ENCODE data around the gene INSM1.

INSM1 gene

DNA sequence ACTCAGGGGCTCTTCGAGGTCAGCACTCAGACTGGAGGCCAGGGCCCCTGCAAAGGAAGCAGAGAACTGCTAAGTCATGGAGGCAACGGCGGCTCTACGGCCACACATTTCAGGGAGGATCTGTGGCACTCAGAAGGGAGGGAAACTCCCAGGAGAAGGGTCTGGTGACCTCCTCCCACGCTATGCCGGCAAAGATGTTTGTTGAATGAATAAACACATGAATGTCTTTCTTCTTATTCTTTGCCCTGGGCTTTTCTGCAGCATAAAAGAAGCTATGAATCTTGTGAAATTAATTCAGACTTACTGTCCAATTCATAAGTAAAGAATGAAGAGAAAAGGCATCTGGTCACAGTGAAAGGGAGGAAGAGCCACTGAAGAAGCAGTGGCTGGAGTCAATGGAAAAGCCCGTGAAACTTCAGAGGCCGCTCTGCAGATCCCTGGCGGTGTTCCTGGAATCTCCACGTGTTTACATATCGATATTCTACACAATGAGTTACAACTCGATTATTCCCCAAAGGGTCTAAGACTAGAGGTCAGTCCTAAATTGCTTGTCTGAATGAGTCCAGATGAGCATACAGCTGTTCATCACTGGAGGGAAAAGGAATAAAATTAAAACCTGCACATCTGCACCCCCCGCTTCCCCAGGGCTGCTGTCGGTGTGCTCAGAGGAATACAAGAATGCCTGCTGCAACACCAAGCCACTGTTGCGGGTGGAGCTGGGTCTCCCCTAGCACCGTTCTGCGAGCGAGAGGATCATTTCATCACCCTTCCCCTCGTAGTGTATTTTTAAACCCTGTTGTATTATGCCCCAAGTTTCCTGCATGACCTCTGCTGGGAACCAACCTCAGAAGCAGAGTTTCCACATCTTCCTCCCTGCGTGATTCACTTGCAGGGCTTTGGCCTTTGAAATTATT, 25.6 kb downstream of the INSM1 start:
- no peak for DNase-seq (ENCODE audit: low read depth in 1 of 2, low spot score in 1 of 2)

DNA sequence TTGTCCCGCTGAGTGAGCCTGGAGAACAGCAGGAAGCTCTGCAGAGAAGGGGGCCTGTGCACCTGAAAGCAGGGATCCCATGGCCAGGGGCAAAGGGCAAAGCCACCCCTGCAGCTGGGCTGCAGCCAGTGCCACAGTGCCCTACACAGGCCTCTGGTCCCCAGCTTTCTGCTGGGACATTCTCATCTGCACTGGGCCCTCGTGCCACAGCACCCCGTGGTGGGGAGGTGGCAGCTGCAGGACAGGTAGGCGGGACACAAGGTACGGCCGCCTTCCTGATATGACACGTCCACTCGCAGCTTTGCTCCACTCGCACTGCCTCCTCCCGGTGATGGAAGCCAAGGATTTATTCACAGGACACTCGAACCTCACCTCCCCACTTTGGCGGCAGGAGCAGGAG, 27.2 kb downstream of the INSM1 start:
- no peak for DNase-seq (ENCODE audit: low read depth in 1 of 2, low spot score in 1 of 2)

DNA sequence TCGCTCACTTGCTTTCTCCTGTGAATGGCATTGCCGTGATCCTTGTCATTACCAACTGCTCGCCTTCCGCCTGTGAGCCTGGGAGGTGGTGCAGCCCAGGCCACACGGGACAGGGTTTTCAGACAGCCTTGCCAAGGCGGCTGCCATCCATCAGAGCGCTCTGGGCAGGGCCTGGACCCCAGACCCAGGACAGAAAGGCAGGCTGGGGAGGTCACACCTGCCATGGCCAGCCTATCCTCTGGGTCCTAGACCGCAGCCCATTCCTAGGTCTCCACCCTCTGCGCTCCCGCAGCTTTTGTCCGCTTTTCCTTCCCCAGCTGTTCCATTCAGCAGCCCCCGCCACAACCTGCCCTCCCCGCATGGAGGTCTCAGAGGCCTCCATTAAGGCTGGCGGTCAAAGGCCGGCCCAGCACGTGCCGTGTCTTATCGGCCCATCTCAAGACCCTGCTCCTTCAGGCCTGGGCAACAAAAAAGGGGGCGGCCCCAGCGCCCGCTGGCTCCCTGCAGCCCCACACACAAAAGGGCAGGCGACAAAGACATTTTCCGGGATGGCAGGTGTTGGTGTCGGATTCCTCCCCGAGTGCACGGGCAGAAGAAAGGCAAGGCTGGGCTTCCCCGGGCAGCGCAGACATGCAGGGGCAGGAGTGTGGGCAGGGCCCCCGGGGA, 28.1 kb downstream of the INSM1 start:
- no peak for DNase-seq (ENCODE audit: low read depth in 1 of 2, low spot score in 1 of 2)

DNA sequence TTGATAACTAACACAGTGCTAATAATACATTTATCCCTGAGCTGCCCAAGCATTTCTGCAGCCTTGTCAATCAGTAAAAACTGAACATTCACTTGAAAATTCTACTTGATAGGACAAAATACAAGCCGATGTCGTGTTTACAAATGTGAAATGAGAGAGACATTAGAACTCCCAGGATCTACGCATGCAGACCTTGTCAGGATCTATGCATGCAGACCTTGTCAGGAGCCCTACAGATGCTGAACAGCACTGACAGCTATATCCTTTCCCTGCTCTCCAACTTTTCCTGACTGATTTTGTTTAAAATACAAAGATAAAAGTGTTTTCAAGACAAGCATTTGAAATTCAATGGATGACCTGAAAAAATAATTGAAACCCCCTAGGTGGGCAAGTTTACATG, 28.9 kb downstream of the INSM1 start:
- no peak for DNase-seq (ENCODE audit: low read depth in 1 of 2, low spot score in 1 of 2)

DNA sequence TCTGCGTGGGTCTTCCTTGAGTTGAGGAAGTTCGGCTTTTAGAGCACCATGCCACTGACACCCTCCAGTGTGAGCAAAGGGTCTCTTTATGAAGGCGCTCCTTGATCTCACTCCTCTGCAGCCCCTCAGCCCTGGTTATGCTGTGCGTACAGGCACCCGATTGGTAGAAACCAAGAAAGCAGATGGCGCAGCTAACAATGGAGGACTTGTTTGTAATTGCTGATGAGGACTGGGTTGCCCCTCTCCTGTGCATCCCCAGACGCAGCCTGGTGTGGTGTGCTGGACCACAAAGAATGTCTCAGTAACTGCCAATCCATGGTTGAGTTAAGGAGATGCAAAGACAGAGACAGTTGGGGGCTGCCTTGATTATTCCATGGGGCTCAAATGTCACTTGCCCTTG, 30.2 kb downstream of the INSM1 start:
- DNase-seq (ENCODE audit: low read depth in 1 of 2, low spot score in 1 of 2): no peak

DNA sequence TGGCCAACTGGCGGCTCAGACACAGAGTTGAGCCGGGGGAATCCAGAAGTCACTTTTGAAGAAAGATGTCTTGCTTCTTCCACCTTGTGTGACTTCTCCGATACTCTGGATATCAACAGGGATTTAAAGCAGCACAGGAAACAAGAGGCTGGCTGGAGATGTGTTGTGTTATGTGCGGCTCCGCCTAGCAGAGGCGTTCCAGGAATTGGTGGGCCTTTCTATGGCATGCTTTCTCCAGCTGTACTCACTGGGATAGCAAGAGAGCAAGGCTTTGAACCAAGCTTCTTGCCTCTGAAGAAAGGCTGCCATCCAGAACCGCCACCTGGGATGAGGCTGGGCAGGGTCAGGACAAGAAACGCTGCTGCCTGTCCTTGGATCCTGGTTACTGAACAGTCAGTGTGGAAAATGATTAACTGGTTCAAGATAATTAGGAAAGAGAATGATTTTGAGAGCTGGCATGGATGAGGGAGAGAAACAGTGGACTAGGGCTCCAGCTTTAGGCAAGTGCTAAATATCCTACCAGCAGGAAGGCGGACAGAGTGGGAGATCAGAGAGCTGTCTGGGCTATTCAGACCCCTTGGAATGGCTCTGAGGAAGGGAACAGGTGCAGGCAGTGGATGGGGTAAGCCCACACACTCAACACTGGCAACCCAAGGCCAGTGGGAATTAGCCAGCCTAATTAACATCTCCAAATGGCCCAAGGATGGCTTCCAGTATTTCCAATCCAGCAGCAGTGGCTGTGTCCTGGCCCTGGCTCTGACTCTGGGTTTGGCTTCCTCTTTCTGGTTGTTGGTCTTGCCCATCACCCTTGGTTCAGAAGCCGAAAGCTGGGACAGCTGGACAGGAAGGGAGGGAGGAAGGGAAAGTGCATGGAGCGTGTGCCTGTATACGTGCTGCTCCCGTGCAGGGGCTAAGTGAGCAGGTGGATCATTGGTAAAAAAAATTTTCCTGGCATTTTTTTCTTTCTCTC, 31.9 kb downstream of the INSM1 start:
- no peak for DNase-seq (ENCODE audit: low read depth in 1 of 2, low spot score in 1 of 2)

DNA sequence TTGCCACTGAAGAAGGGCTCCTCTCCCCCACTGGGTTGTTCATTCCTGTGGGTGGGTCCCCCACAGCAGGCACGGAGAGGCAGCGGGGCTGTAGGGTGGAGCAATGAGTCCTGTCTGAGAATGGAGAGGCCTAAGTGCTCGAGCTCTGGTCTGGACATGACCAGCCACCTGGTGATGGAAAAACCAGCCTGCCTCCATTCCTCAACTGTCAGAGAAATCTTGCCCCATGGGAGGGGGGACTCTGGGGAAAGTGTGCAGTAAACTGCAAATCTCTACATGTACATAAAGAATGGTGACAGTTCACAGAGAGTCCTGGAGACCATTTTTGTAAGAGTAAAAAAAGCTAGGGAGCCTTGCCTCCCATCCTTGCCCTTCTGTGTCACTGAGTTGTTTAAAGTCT, 34.1 kb downstream of the INSM1 start:
- no peak for DNase-seq (ENCODE audit: low read depth in 1 of 2, low spot score in 1 of 2)

DNA sequence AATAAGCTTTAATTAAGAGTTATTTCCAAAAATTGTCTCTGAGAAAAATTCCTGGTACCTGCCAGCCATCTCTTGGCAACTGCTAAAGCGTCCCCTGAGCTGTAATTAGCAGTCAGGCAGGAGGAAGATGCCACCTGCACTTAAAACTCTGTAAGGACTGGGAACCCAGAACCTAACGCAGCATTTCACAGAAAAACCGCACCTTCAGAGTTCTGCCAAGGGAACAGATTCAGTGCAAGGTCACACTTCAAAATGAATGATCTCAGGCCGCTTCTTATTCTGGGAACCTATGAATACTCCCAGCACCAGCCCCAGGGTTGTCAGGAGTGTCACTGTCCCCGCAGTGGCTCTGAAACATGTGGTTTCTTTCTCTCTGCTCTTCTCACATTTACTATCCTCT, 36.7 kb downstream of the INSM1 start:
- DNase-seq (ENCODE audit: low read depth in 1 of 2, low spot score in 1 of 2): no peak

DNA sequence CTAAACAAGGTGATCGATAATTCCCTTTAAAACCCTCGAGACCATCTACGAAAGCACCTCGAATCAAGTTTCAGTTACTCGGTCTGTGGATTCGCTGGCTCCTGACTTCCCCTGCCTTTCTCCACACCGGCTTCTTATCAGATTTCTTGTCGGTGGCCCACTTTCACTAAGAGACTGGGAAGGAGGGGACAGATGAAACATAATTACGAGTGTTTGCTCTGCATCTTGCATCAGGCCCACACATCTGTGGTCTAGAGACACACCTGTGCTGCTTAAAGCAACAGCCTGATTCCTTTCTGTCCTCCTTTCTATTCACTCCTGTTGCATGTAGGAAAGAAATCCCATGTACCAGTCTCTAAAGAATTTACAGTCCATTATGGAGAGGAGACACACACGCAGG, 37.7 kb downstream of the INSM1 start:
- no peak for DNase-seq (ENCODE audit: low read depth in 1 of 2, low spot score in 1 of 2)

DNA sequence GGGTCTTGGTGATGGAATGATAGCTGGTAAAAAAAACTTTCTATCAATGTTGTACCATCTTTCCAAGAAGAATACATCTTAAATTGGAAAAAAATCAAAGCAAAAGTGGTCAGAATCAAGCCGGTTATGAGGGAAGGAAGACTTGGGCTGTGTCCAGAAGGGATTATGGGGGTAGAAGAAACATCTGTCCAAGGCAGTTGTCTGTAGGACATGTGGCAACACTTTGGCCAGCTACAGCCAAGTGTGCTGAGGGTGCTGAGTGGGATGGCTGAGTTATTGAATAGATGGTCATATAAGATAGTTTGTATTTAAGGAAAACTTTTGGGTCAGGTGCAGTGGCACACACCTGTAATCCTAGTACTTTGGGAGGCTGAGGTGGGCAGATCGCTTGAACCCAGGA, 38.4 kb downstream of the INSM1 start:
- DNase-seq (ENCODE audit: low read depth in 1 of 2, low spot score in 1 of 2): no peak

DNA sequence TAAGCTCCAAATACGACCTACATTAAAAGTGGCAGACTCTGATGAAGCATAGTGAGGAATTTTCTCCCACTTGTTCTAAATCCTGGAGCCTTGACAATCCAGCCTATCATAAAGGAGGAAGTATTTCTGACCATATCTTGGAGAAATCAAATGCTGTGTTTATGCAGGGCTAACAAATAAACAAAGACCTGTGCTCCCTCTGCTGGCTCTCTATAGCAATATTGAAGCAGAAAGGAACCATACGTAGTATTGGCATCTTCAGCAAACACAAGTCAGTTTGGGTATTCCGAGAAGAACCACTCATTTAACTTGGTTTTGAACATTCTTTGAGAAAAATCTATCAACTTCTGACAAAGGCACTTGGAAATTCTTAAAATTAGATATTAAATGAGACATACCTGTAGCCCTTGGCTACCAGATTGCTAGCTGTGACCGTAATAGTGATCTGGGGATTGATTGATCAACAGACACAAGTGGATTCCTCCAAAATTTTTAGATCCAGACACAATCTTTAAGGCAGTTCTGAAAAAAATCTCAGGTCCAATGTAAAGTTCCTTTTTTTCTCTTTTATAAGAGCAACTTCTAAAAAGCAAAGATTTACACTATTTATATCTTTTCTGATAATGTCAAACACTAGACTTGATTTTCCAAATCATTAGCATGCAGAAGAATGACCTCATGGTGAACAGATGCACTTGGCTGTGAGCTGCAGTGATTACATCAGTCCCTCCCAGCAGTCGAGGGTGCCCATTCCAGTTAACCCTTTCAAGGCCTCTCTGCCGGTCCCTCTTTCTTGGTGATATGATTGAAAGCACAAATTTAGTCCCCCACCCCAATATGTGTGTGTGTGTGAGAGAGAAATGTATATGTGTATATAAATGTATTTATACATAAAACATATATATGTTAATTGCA, 40.2 kb downstream of the INSM1 start:
- DNase-seq (ENCODE audit: low read depth in 1 of 2, low spot score in 1 of 2): no peak

DNA sequence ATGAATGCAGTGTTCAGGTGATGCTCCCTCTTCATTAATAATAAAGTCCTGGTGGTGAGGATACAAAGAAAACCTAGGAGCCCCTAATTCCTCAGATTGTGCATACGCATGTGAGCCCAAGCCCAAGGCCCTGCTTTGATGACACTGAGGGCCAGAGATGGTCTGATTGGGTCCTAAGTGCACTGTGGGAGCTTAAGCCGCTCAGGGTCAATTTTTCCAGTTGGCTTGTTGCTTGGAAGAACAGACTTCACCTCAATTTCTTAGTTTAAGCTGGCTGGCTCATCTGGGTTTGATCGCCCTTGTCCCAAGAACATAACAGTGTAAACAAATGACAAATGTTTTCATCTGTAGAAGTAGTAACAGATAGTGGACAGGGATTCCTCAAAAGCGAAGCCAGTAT, 41.4 kb downstream of the INSM1 start:
- DNase-seq (ENCODE audit: low read depth in 1 of 2, low spot score in 1 of 2): no peak

DNA sequence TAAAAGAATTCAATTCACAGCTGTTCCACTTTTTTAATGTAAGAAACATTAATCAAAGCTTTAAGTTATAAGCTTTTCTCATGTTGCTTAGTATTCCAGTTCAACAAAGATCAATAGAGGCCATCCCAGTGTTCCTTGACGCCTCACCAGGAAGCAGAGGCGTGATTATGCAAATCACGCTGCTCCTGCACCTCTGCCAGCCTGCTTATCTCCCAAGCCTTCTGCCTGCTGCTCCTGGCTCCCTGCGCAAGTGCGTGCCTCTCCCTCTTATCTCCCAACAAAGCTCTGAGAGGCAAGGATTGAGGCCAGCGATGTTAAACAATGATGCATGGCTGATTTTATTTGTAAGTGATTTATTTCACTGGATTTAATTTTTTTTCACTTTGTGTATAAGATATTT, 42.8 kb downstream of the INSM1 start:
- no peak for DNase-seq (ENCODE audit: low read depth in 1 of 2, low spot score in 1 of 2)

DNA sequence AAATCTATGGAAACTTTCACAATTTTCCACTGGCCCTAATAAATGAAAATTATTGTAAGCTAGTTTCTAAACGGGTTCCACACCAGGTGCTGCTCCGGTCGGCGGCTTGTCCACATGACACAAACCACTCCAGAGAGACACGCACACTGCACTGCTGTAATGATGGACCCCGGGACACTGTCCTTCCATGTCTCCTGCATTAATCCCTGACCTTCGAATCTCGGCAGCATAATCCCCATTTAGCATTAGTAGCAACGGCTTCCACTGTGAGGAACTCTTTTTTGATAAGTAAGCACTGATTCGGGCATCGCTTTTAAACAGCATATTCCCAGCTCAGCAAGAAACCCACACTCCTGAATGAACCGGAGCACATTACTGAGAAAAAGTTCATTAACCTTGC, 43.5 kb downstream of the INSM1 start:
- no peak for DNase-seq (ENCODE audit: low read depth in 1 of 2, low spot score in 1 of 2)

DNA sequence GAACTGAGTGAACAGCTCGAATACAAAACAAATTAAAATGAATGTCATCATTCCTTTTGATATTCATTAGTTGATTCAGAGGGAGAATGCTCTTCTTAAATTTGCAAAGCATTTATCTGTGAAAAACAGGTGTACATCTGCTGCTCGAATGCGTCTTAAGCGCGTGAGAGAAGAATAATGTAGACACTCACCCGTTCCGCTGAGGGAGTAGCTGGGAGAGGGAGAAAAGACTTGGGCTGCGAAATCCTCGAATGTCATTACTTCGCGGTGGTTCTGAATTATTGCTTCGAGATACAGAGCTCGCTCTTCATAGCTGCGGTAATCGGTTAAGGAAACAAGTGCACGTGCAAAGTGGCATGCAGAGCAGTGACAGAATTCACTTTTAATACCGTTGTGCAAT, 43.9 kb downstream of the INSM1 start:
- no peak for DNase-seq (ENCODE audit: low read depth in 1 of 2, low spot score in 1 of 2)

DNA sequence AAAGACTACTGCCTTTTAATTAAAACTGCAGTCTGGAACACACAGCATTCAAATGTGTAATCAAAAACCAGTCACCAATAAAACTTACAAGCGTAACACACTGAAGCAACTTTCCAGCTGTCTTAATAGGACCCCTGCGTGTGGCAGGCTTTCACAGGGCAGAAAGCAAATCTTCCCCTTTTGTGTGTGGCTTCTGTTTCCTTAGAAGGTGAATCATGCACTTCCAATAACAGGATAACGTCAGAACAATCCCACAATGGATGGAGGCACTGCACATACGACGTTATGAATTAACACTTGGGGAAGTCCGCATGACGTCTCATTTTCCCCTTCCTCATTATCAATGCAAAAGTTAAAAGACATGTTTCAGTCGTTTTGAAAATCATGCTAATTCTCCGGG, 44.8 kb downstream of the INSM1 start:
- DNase-seq (ENCODE audit: low read depth in 1 of 2, low spot score in 1 of 2): no peak

DNA sequence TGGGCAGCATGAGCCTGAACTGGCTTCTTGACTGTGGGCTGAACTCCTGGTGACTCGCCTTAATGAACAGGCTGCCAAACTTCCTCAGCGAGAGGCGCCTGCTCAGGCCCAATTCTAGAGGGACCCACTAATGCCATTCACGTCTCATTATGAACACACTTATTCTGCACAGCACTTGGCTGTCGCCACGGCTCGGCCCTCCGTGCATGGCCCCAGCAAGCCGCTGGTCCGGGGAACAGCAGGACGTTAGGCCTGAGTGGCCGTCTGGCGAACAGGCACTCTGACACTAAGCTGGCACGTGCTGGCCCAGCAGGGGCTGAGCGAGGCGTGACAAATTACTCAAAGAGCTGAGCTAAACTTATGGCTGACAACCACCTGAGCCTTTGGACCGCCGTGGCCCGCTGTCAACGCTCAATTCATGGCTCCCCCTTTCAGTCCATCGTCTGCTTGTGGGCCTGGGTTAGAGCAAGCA, 45.9 kb downstream of the INSM1 start:
- DNase-seq (ENCODE audit: low read depth in 1 of 2, low spot score in 1 of 2): no peak

DNA sequence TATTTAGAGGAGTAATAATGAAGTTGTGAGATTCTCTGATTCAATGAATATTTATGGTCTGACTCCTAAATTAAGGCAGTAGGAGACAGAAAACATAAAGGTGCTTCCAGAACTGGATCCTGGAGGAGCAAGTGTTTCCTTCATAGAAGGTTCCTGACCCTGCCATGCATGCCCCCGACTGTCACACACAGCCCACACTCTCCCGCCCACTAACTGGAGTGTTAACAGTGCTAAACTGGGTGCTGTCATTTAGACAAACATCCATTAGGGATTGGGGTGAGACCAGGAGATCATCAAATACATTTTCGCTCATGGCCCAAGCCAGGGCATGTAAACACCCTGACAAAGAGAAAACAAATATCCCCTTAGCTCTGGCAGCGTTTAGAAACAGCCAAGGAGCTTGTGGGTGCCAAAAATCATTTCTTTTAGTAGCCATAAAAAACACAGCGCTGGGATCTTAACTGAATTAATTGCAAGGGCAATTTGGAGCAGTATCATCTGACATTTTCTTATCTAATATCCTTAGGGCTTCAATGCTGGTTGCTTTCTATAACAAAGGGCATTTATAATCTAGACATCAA, 46.8 kb downstream of the INSM1 start:
- DNase-seq (ENCODE audit: low read depth in 1 of 2, low spot score in 1 of 2): no peak

DNA sequence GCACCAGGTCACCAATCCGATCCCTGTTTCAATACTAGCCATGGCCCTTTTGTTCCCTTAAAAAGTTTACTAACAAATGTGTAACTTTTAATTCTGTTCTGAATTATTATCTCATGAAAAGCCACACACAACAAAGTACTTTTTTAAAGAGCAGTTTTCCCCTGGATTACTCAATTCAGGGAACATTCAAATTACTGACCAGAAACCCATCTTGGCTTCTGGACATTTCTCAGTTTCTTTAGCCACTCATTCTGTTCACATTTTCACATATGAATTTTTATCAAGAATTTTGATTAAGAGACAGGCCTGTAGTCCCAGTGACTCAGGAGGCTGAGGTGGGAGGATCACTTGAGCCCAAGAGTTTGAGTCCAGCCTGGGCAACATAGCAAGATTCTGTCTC, 47.4 kb downstream of the INSM1 start:
- DNase-seq (ENCODE audit: low read depth in 1 of 2, low spot score in 1 of 2): no peak

Data from activated T-helper 1 cell treated with anti-CD3 and anti-CD28 coated beads, Interleukin-2, amount 50 U/mL, for 16 hours (primary cell).